Mammary epithelial cell (primary cell): ENCODE data around the gene COX8A.

ENCODE experiments used
- EZH2 ChIP-seq: IDR thresholded peaks from 2 replicates; pipeline ENCODE4 v1.6.1; 2012; ENCODE audit warnings: low read length, inconsistent platforms, borderline replicate concordance
- TF ChIP-seq, protein P1 (sequence below), 2 donors: IDR thresholded peaks in 1 of 2; conservative IDR thresholded peaks in 1 of 2; 2 replicates each; pipeline ENCODE4 v1.5.1; 2011 to 2012; ENCODE audit warnings: inconsistent platforms in 2 of 2, low read length in 2 of 2, mild to moderate bottlenecking in 2 of 2, control low read depth in 1 of 2, low read depth in 1 of 2; ENCODE audit not compliant: insufficient read depth in 1 of 2; ENCODE audit errors: extremely low read depth in 1 of 2

GRCh38 chr11:63986156-63986931 lies 11.9 kb downstream of the COX8A start, which contains the start of gene OTUB1:
- TF ChIP-seq, protein P1, sequence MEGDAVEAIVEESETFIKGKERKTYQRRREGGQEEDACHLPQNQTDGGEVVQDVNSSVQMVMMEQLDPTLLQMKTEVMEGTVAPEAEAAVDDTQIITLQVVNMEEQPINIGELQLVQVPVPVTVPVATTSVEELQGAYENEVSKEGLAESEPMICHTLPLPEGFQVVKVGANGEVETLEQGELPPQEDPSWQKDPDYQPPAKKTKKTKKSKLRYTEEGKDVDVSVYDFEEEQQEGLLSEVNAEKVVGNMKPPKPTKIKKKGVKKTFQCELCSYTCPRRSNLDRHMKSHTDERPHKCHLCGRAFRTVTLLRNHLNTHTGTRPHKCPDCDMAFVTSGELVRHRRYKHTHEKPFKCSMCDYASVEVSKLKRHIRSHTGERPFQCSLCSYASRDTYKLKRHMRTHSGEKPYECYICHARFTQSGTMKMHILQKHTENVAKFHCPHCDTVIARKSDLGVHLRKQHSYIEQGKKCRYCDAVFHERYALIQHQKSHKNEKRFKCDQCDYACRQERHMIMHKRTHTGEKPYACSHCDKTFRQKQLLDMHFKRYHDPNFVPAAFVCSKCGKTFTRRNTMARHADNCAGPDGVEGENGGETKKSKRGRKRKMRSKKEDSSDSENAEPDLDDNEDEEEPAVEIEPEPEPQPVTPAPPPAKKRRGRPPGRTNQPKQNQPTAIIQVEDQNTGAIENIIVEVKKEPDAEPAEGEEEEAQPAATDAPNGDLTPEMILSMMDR (conservative IDR thresholded peaks at IDR 0.05 in 1 of 2, IDR thresholded peaks at IDR 0.05 in 1 of 2; ENCODE audit: extremely low read depth in 1 of 2, insufficient read depth in 1 of 2, low read depth in 1 of 2, low read length in 2 of 2): no peak
- no peak for TF ChIP-seq EZH2
